ENCODE data around the gene ERVMER34-1. TPM values are rescaled to one million over a fixed set of nuclear protein-coding genes. Genes with fewer than 3 reads are reported as not detected.
A peak's percentile ranks its signal among the peaks of the same experiment; 100 is the strongest.

ERVMER34-1 gene
- polyA plus RNA-seq (ENCODE audit: insufficient read length), result 0.38 TPM

- peak; percentile 8 for DNase-seq (ENCODE audit: low read depth)
Measured at GRCh38 chr4:52750819-52751486, at the start of gene ERVMER34-1. TSS of gene ERVMER34-1 (minus strand) at chr4:52751425. CDS start at chr4:52745520, 5,905 bp downstream.

GRCh38 chr4:52799813-52800212 lies 48.6 kb upstream of the ERVMER34-1 start:
- DNase-seq (ENCODE audit: low read depth), result no peak

- no peak for DNase-seq (ENCODE audit: low read depth)
Measured at GRCh38 chr4:52795533-52795932, 44.3 kb upstream of the ERVMER34-1 start.

GRCh38 chr4:52791936-52792335 lies 40.7 kb upstream of the ERVMER34-1 start:
- DNase-seq (ENCODE audit: low read depth), result no peak

GRCh38 chr4:52789774-52790173 lies 38.5 kb upstream of the ERVMER34-1 start:
- no peak for DNase-seq (ENCODE audit: low read depth)

GRCh38 chr4:52788806-52789205 lies 37.6 kb upstream of the ERVMER34-1 start:
- no peak for DNase-seq (ENCODE audit: low read depth)

GRCh38 chr4:52783069-52783468 lies 31.8 kb upstream of the ERVMER34-1 start:
- DNase-seq (ENCODE audit: low read depth), result no peak

GRCh38 chr4:52780617-52781354 lies 29.6 kb upstream of the ERVMER34-1 start:
- DNase-seq (ENCODE audit: low read depth), result no peak

- DNase-seq (ENCODE audit: low read depth), result peak; percentile 2
Measured at GRCh38 chr4:52780206-52780605, 29.0 kb upstream of the ERVMER34-1 start.

GRCh38 chr4:52760256-52760655 lies 9.0 kb upstream of the ERVMER34-1 start:
- DNase-seq (ENCODE audit: low read depth), result no peak

- DNase-seq (ENCODE audit: low read depth), result no peak
Measured at GRCh38 chr4:52755426-52755825, 4.2 kb upstream of the ERVMER34-1 start.

GRCh38 chr4:52752936-52753335 lies 1.7 kb upstream of the ERVMER34-1 start:
- DNase-seq (ENCODE audit: low read depth), result no peak

GRCh38 chr4:52751487-52751911 lies 274 bp upstream of the ERVMER34-1 start:
- no peak for DNase-seq (ENCODE audit: low read depth)

GRCh38 chr4:52750213-52750612 lies 1.0 kb downstream of the ERVMER34-1 start:
- no peak for DNase-seq (ENCODE audit: low read depth)

- DNase-seq (ENCODE audit: low read depth), result no peak
Measured at GRCh38 chr4:52748432-52748831, 2.8 kb downstream of the ERVMER34-1 start.

- no peak for DNase-seq (ENCODE audit: low read depth)
Measured at GRCh38 chr4:52744588-52744987, 6.6 kb downstream of the ERVMER34-1 start.

GRCh38 chr4:52743444-52744019 lies 7.7 kb downstream of the ERVMER34-1 start:
- no peak for DNase-seq (ENCODE audit: low read depth)

GRCh38 chr4:52729586-52729985 lies 21.6 kb downstream of the ERVMER34-1 start:
- no peak for DNase-seq (ENCODE audit: low read depth)

- no peak for DNase-seq (ENCODE audit: low read depth)
Measured at GRCh38 chr4:52728691-52729240, 22.5 kb downstream of the ERVMER34-1 start.

GRCh38 chr4:52726826-52727580 lies 24.2 kb downstream of the ERVMER34-1 start:
- no peak for DNase-seq (ENCODE audit: low read depth)

- peak; percentile 92 for DNase-seq (ENCODE audit: low read depth)
Measured at GRCh38 chr4:52721968-52722815, 29.0 kb downstream of the ERVMER34-1 start.

Measured in forelimb muscle (tissue), 1 donor.